Retinal pigment epithelial cell (primary cell): Measurements from ENCODE around the gene PITPNM1.
A peak's percentile ranks its signal among the peaks of the same experiment; 100 is the strongest.
"Not testable (repeated sequence)": the region's sequence is repeated elsewhere in the genome, so short reads cannot be mapped to it uniquely, and the experiment has no call there.

Experiments used
- DNase-seq: peaks from one replicate; pipeline ENCODE4 v3.0.0-alpha.2; 2010; ENCODE audit warnings: low read depth
- H3K4me3 ChIP-seq: 2 replicates; pipeline ENCODE4 v1.5.1; 2011; ENCODE audit warnings: mild to moderate bottlenecking, low read length, control low read depth, moderate library complexity
- TF ChIP-seq, protein P1 (sequence below): conservative IDR thresholded peaks from 2 replicates; pipeline ENCODE4 v1.5.1; 2011; ENCODE audit warnings: low read depth, low read length, control low read depth, inconsistent platforms

PITPNM1 gene

DNA sequence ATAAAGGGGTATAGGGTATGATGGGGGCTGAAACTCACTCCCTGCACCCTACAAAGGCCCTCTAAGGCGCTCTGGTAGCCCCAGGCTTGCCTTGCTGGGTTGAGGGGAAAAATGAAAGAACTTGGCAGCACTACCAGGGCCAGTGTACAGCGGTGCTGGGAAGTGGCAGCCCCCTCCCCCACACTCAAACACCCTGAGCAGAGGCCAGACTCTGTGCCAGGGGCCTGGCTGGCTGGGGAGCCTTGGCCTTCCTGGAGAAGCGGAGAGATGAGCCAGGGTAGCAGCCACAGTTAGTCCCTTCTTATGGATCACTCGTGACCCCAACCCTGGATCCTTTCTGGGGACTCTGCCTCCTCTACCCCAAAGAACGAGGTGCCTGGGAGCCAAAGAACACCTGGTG lies 38.8 kb downstream of the PITPNM1 start:
- H3K4me3 ChIP-seq: no peak overlapping the region
- TF ChIP-seq, protein P1, sequence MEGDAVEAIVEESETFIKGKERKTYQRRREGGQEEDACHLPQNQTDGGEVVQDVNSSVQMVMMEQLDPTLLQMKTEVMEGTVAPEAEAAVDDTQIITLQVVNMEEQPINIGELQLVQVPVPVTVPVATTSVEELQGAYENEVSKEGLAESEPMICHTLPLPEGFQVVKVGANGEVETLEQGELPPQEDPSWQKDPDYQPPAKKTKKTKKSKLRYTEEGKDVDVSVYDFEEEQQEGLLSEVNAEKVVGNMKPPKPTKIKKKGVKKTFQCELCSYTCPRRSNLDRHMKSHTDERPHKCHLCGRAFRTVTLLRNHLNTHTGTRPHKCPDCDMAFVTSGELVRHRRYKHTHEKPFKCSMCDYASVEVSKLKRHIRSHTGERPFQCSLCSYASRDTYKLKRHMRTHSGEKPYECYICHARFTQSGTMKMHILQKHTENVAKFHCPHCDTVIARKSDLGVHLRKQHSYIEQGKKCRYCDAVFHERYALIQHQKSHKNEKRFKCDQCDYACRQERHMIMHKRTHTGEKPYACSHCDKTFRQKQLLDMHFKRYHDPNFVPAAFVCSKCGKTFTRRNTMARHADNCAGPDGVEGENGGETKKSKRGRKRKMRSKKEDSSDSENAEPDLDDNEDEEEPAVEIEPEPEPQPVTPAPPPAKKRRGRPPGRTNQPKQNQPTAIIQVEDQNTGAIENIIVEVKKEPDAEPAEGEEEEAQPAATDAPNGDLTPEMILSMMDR: no peak
- DNase-seq: no peak

DNA sequence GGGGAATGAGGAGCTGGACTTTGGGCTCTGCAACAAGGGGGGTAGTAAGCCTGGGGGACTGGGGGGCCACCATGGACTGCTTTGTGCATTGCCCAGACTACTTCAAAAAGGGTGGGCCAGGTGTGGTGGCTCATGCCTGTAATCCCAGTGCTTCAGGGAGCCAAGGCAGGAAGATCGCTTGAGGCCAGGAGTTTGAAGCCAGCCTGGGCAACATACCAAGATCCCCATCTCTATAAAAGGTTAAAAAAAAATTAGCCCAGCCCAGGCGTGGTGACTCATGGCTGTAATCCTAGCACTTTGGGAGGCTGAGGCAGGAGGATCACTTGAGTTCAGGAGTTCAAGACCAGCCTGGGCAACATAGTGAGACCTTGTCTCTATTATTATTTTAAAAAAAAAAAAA lies 39.6 kb downstream of the PITPNM1 start:
- not testable (repeated sequence) for DNase-seq
- peak overlapping the region; percentile 68 for H3K4me3 ChIP-seq

DNA sequence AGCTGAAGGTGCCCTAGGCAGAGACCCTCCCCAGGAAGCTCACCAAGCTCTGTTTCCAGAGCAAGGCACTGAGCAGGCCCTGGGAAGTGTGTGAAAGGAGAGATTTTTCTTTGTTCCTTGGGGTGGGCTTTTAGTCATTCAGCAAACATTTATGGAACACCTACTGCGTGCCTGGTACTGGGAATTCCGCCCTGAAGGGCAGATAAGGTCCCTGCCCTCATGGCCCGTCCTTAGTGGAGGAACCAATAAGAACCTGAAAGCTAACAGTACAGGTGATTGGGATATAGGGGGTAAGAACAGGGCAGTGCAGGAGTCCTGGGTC lies 40.0 kb downstream of the PITPNM1 start:
- DNase-seq: no peak
- TF ChIP-seq, protein P1: no peak

DNA sequence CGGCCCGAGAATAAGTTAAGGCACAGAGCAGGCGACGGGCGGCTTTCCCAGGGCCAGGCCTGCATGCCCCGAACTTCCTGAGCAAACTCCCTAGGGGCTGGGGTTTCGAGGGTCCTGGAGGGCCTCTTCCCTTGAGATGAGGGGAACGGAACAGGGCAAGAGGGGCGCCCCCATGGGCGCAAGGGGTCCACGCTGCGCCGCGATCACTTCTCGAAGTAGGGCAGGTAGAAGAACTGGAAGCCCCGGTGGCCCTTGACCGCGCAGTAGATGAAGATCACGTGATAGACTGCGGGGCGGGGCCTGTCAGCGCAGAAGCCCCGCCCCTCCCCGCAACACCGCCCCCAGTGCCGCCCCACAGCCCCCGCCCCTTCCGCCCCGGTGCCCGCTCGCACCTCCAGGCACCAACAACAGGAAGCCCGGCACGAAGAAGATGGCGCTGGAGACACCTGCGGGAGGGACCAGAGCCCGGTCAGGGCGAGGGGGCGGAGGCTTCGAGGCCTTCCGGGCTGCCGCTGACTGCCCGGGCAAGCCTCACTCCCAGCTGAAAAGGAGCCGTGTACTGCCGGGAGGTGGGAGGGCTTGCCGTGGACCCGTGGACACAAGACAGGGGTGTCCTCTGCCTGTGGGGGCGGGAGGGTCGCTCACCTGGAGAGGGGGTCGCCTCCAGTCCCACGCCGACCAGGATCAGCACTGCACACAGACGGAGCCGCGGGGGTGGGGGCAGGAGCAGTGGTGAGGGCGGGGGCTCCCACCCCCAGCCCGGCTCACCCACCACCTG lies 40.6 kb downstream of the PITPNM1 start:
- peak; percentile 43 for DNase-seq
- TF ChIP-seq, protein P1: no peak
- peak overlapping the region; percentile 68 for H3K4me3 ChIP-seq

More for the DNA sequence above, 40.0 kb downstream of the PITPNM1 start:
- H3K4me3 ChIP-seq: peak overlapping the region; percentile 68

DNA sequence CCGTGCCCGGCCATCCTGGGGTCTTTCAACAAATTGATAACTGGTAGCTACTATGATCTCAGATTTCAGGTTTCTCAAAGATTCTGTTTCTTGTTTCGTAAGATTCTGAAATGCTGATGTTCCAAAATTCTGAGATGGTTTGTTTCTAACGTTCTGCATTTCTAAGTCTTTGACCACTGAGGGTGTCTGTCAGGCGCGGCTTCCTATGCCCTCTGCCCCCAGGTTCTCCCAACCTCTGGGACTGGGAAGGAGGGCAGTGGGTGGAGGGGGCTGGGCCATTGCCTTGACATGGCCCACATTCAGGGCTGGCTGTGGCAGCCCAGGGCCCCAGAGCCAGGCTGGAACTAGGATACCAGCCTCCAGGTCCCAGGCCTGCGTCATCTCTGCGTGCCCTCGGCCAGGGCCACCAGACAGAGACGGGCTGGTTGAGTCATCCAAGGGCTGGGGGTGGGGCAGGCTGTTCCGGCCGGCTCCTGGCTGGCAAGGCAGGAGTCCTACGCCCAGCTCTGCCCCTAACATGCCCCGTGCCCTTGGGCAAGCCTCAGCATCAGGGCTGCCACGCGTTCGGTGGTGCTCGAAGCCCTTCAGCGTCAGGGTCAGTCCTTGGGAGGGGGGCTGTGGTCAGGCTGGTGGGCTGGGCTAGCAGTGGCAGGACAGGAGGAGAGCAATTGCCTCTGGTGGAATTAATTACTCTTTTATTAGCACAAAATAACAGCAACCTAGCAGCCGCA lies 41.3 kb downstream of the PITPNM1 start:
- TF ChIP-seq, protein P1: no peak
- DNase-seq: no peak
- H3K4me3 ChIP-seq: no peak overlapping the region

DNA sequence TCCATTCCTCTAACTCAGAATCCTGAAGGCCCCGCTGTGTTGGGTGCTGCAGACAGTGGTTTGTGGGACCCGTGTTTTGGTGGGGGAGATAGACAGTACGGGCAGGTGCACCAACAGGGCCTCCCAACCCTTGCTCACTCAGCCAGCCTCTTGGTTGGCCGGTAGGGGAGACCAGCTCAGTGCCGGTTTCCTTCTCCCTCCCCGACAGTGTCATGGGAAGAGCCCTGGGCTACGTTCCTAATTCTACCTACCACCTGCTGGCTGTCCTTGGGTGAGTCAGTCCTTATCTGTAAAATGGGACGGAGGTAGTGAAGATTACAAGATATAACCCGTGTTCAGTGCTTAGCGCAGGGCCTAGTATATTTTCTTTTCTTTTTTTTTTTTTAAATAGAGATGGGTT lies 42.0 kb downstream of the PITPNM1 start:
- H3K4me3 ChIP-seq: no peak overlapping the region
- TF ChIP-seq, protein P1: no peak
- no peak for DNase-seq

DNA sequence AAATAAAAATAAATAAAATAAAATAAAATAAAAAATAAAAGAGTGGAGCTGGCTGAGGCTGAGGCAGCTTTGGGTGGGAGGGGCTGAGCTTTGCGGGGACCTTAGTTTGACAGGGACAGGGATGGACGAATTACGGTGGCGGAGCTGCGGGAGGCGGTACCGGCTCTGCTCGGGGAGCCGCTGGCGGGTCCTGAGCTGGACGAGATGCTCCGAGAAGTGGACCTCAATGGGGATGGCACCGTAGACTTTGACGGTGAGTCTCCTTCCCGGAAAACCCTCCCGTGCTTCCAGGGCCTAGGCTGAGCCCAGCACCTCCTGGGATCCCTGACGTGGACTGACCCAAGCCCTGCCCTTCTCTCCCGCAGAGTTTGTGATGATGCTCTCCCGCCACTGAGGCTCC lies 46.9 kb downstream of the PITPNM1 start:
- TF ChIP-seq, protein P1: no peak
- H3K4me3 ChIP-seq: no peak overlapping the region
- no peak for DNase-seq
